GM12878 (cell line): ENCODE data around the gene MTIF3. TPM values are rescaled to one million over a fixed set of nuclear protein-coding genes. Genes with fewer than 3 reads are reported as not detected.

Experiments used
- ATAC-seq: fragments of 200-7000 bp; cut with Tn5 transposase; 3 replicates; pipeline ENCODE4 v1.9.1; 2020; ENCODE audit warnings: mild to moderate bottlenecking, moderate library complexity
- BruUV-seq: library from RNA; stranded (reverse); fragments of 400-500 nt; replicated peaks from 2 replicates; lab custom pipeline; 2021; lab: Mats Ljungman, UMichigan
- CTCF ChIA-PET: fragments of 300-600 bp; sonication (Branson Sonifier 250); formaldehyde crosslinking; extraction: SDS; loops from one replicate; lab custom pipeline; 2021; ENCODE audit warnings: inconsistent platforms; lab: Yijun Ruan, JAX
- POLR2A ChIA-PET: fragments of 350-600 bp; formaldehyde crosslinking; extraction: SDS; loops from one replicate; lab custom pipeline; 2021; ENCODE audit warnings: inconsistent platforms; lab: Charles Lee
- RAD21 ChIA-PET: fragments of 300-600 bp; sonication (Branson Sonifier 250); formaldehyde crosslinking; loops from one replicate; lab custom pipeline; 2023; ENCODE audit warnings: antibody characterized with exemption; ENCODE audit not compliant: unreplicated experiment; lab: Charles Lee
- SMC1A ChIA-PET: fragments of 300-600 bp; sonication (Branson Sonifier 250); formaldehyde crosslinking; loops from one replicate; lab custom pipeline; 2023; ENCODE audit not compliant: unreplicated experiment, uncharacterized antibody; lab: Charles Lee
- DNase-seq: peaks from one replicate; pipeline ENCODE4 v3.0.0-alpha.2; 2011; ENCODE audit warnings: low read depth, low spot score
- FAIRE-seq: peaks from 3 replicates; lab custom pipeline; 2011; peaks lifted over from hg19 to GRCh38; lab: Jason Lieb, UNC
- H2AFZ ChIP-seq: 2 replicates; pipeline ENCODE4 v1.6.0; 2011; ENCODE audit warnings: low read depth, low read length, control low read depth; ENCODE audit not compliant: control insufficient read depth
- H3K27ac ChIP-seq: 2 replicates; pipeline ENCODE4 v1.5.1; 2011; ENCODE audit warnings: control low read depth; ENCODE audit not compliant: control insufficient read depth, insufficient read depth
- H3K27me3 ChIP-seq, 2 experiments: replicated peaks in 1 of 2; 2 replicates each; pipeline versions ENCODE4 v1.6.0 to v1.6.1; 2011; ENCODE audit warnings: low read length in 1 of 2; ENCODE audit not compliant: control insufficient read depth in 2 of 2, insufficient read depth in 2 of 2
- H3K36me3 ChIP-seq, 2 experiments: 2 replicates each; pipeline ENCODE4 v1.5.1; 2011; ENCODE audit warnings: low read length in 1 of 2; ENCODE audit not compliant: control insufficient read depth in 2 of 2, insufficient read depth in 2 of 2
- H3K4me1 ChIP-seq: 2 replicates; pipeline ENCODE4 v1.6.1; 2011; ENCODE audit warnings: mild to moderate bottlenecking, low read length, moderate library complexity, mixed read lengths; ENCODE audit not compliant: control insufficient read depth, insufficient read depth
- H3K4me2 ChIP-seq: 2 replicates; pipeline ENCODE4 v1.6.0; 2011; ENCODE audit warnings: control low read depth; ENCODE audit not compliant: control insufficient read depth, insufficient read depth
- H3K4me3 ChIP-seq: fragments of 200-600 bp; sonication (generic); 2 replicates; pipeline ENCODE4 v1.5.1; 2016
- H3K79me2 ChIP-seq: 2 replicates; pipeline ENCODE4 v1.6.0; 2011; ENCODE audit warnings: low read length; ENCODE audit not compliant: control insufficient read depth, insufficient read depth
- H3K9ac ChIP-seq: 2 replicates; pipeline ENCODE4 v1.8.0; 2011; ENCODE audit warnings: low read length, control low read depth, mixed read lengths; ENCODE audit not compliant: control insufficient read depth, insufficient read depth
- H3K9me3 ChIP-seq: replicated peaks from 3 replicates; pipeline ENCODE4 v1.5.1; 2011; ENCODE audit warnings: mild to moderate bottlenecking, low read length; ENCODE audit not compliant: control insufficient read depth, insufficient read depth
- H4K20me1 ChIP-seq: 2 replicates; pipeline ENCODE4 v1.6.0; 2011; ENCODE audit not compliant: control insufficient read depth, insufficient read depth
- ATF7 ChIP-seq: fragments of 450-650 bp; IDR thresholded peaks from 2 replicates; pipeline ENCODE4 v1.6.1; 2016; ENCODE audit warnings: low read depth, mild to moderate bottlenecking
- E2F8 ChIP-seq: fragments of 450-650 bp; IDR thresholded peaks from 2 replicates; pipeline ENCODE4 v1.6.1; 2018; ENCODE audit warnings: mild to moderate bottlenecking, low read depth, moderate library complexity; ENCODE audit not compliant: partially characterized antibody
- EED ChIP-seq: sonication (generic); IDR thresholded peaks from 2 replicates; pipeline ENCODE4 v1.6.1; 2016; ENCODE audit warnings: antibody characterized with exemption, low read depth
- ESRRA ChIP-seq: IDR thresholded peaks from 2 replicates; pipeline ENCODE4 v1.6.1; 2012; ENCODE audit warnings: mild to moderate bottlenecking, low read length, improper control_type of control experiment
- FOXM1 ChIP-seq: IDR thresholded peaks from 2 replicates; pipeline ENCODE4 v1.6.1; 2012; ENCODE audit warnings: low read depth, mild to moderate bottlenecking, inconsistent platforms, low read length, moderate library complexity
- JUND ChIP-seq: IDR thresholded peaks from 2 replicates; pipeline ENCODE4 v1.6.1; 2012; ENCODE audit warnings: low read depth, mild to moderate bottlenecking, low read length, improper control_type of control experiment, moderate library complexity
- RAD21 ChIP-seq: IDR thresholded peaks from 2 replicates; pipeline ENCODE4 v1.6.1; 2011; ENCODE audit warnings: mild to moderate bottlenecking, low read depth, low read length, moderate library complexity; ENCODE audit not compliant: insufficient read depth
- YY1 ChIP-seq: IDR thresholded peaks from 2 replicates; pipeline ENCODE4 v1.6.1; 2011; ENCODE audit warnings: low read depth, mild to moderate bottlenecking, low read length
- ZBED1 ChIP-seq: IDR thresholded peaks from 2 replicates; pipeline ENCODE4 v1.6.1; 2016; ENCODE audit warnings: borderline replicate concordance
- ZBTB33 ChIP-seq: fragments of 450-650 bp; IDR thresholded peaks from 2 replicates; pipeline ENCODE4 v1.6.1; 2017; ENCODE audit warnings: mild to moderate bottlenecking
- ZNF622 ChIP-seq: fragments of 450-650 bp; IDR thresholded peaks from 2 replicates; pipeline ENCODE4 v1.6.1; 2017; ENCODE audit warnings: mild to moderate bottlenecking, inconsistent platforms
- WGBS: methylation state at CpG from one replicate; pipeline ENCODE4 v1.1.6; 2016; ENCODE audit warnings: low lambda C conversion rate; ENCODE audit not compliant: insufficient replicate concordance, insufficient coverage; ENCODE audit errors: missing lambda C conversion rate; 5-methylcytosine and 5-hydroxymethylcytosine counted together
- in situ Hi-C: fragments of 300-500 bp; cut with MboI; formaldehyde crosslinking; loops from 9 replicates; pipeline ENCODE4 v1.14.3; 2018; ENCODE audit warnings: mixed read lengths
- intact Hi-C: fragments of 100-400 bp; cut with micrococcal nuclease; formaldehyde crosslinking; loops from one replicate; pipeline ENCODE4 v1.14.2; 2022; ENCODE audit not compliant: unreplicated experiment
- polyA plus RNA-seq, 11 experiments: library from polyadenylated mRNA; depleted of rRNA in 4 of 11; unstranded in 6 of 11; stranded (reverse) in 5 of 11; fragments of >200 nt; fragmentation: Nextera tagmentation in 4 of 11; fragmentation: Illumina TruSeq in 1 of 11; extraction: Ambion mirVana in 4 of 11; extraction: Trizol in 1 of 11; gene quantifications; 1 replicate in 1 of 11; 2 replicates in 10 of 11; pipeline versions ENCODE4 v1.2.1 to v1.2.3, GENCODE V29; 2011 to 2016; ENCODE audit warnings: inconsistent platforms in 2 of 11, missing spikeins in 2 of 11, low read depth in 1 of 11
- total RNA-seq, 4 experiments: library from RNA; depleted of rRNA in 3 of 4; stranded (reverse); fragments of >200 nt in 3 of 4; fragmentation: Illumina TruSeq in 1 of 4; extraction: Trizol in 1 of 4; gene quantifications; 2 replicates each; pipeline versions ENCODE4 v1.2.1 to v1.2.3, GENCODE V29; 2013 to 2021
- TF ChIP-seq, protein P1 (sequence below), 3 experiments: IDR thresholded peaks in 2 of 3; conservative IDR thresholded peaks in 1 of 3; 2 replicates each; pipeline ENCODE4 v1.5.1; 2011; ENCODE audit warnings: low read depth in 3 of 3, low read length in 3 of 3, mild to moderate bottlenecking in 3 of 3, control low read depth in 2 of 3, moderate library complexity in 2 of 3, inconsistent platforms in 1 of 3, mixed read lengths in 1 of 3; ENCODE audit not compliant: control insufficient read depth in 2 of 3, insufficient read depth in 1 of 3; ENCODE audit errors: extremely low read depth in 1 of 3

The MTIF3 gene
- total and polyA plus RNA-seq, 10 of the 15 experiments (the other 5 are each of a cell fraction or from before 2014, with no cell fraction given): 22.4 to 73.9 (median 49.7) TPM

DNA sequence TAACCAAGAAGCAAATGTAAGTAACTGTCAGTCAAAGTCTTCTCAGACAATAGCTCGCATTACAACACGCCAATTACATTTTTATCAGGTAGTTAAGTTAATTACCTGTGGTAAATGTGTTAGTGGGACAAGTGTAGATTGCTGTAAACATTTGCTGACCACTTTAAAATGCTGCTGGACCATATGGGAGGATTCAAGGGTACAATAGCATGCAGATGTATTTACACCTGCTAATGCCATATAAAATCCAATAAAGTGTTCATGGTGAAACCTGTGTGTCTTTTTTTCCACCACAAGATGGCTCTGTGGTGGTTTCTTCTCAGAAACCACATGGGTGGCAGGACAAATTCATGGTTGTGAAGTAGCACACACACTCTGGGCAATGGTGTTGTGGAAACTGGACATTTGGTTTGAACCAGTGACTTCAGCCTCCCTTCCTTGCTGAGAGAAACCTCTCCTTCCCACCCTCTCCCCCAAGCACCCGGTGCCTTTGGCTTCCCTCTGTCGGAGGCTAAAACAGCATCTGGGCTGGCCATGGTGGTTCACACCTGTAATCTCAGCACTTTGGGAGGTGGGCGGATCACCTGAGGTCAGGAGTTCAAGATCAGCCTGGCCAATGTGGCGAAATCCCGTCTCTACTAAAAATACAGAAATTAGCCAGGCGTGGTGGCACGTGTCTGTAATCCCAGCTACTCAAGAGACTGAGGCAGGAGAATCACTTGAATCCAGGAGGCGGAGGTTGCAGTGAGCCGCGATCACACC, 44.0 kb downstream of the MTIF3 start:
- Histone ChIP-seq H4K20me1 (no peaks in the 10 kb centered on the region), H3K27me3 (no peaks in the 10 kb centered on the region; a peak in 2 of 4 replicates), H3K27ac (no peak overlapping the region), H3K4me1 (no peaks in the 10 kb centered on the region), H3K4me3 (no peak overlapping the region), H3K9ac (no peak overlapping the region), H2AFZ (no peak overlapping the region), H3K79me2 (no peaks in the 10 kb centered on the region), H3K36me3 (no peaks in the 10 kb centered on the region), H3K4me2 (no peak overlapping the region), H3K9me3 (no peaks in the 10 kb centered on the region)
- in situ Hi-C loops (no loop called here), intact Hi-C loops (loop anchor here (1.0 kb wide), 1 partner anchor 420 kb away; no protein-coding TSS in a partner anchor)
- peak; percentile 81 for ATAC-seq
- ChIA-PET SMC1A (interaction anchor here (2.5 kb wide), 1 partner anchor 420 kb away, joined by 8 read pairs; no protein-coding TSS in a partner anchor), RAD21 (interaction anchor here (0.6 to 1.1 kb wide), 2 partner anchors 127 to 420 kb away, joined by 3 read pairs; no protein-coding TSS in a partner anchor), POLR2A (no interaction called here), CTCF (interaction anchor here (0.6 to 2.9 kb wide), 9 partner anchors 20 to 459 kb away, joined by 3 to 23 read pairs (median 3); no protein-coding TSS in a partner anchor)
- DNase-seq: no peak
- WGBS: 50% methylated on average over 12 of the region's 12 CpGs
- no TSS peak for BruUV-seq
- FAIRE-seq: peak; percentile 7
- TF ChIP-seq ZBTB33: no peak
- TF ChIP-seq YY1: 0 out of 2 replicates have a peak, but pooled peaks have one; percentile 31
- no peak for TF ChIP-seq FOXM1
- TF ChIP-seq, protein P1, sequence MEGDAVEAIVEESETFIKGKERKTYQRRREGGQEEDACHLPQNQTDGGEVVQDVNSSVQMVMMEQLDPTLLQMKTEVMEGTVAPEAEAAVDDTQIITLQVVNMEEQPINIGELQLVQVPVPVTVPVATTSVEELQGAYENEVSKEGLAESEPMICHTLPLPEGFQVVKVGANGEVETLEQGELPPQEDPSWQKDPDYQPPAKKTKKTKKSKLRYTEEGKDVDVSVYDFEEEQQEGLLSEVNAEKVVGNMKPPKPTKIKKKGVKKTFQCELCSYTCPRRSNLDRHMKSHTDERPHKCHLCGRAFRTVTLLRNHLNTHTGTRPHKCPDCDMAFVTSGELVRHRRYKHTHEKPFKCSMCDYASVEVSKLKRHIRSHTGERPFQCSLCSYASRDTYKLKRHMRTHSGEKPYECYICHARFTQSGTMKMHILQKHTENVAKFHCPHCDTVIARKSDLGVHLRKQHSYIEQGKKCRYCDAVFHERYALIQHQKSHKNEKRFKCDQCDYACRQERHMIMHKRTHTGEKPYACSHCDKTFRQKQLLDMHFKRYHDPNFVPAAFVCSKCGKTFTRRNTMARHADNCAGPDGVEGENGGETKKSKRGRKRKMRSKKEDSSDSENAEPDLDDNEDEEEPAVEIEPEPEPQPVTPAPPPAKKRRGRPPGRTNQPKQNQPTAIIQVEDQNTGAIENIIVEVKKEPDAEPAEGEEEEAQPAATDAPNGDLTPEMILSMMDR (IDR thresholded peaks at IDR 0.05 in 2 of 3, conservative IDR thresholded peaks at IDR 0.05 in 1 of 3; ENCODE audit: control insufficient read depth in 2 of 3, extremely low read depth in 1 of 3, insufficient read depth in 1 of 3, low read depth in 3 of 3, low read length in 3 of 3): peak; percentile 46 to 64 (median 60)
- TF ChIP-seq ESRRA: no peak
- TF ChIP-seq ATF7: no peak
- TF ChIP-seq E2F8: no peak
- no peak for TF ChIP-seq ZNF622
- TF ChIP-seq ZBED1: no peak
- no peak for TF ChIP-seq EED
- TF ChIP-seq JUND: no peak
- TF ChIP-seq RAD21: peak; percentile 64
